Measurements from ENCODE around the gene HIGD1C.

DNA sequence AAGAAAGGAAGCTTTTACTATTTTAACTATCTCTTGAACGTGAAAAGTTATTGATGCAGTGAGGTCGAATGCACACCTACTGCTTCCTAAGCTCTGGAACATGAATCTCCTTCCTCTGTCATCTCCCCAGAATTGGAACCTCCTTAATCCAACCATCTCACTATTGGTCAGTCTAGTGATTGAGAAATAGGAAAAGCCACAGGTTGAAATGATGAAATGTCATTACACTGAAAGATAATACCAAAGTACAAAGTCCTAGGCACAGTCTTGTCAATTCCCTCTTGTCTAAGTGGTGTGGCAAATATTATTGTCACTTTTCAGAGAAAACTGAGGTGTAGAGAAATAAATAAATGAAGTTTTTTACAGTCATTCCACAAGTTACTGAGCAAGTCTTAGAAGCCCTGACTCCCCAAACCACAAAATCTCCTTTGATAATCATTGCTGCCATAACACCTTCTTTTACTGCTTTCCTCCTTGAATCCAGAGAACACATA is 19.5 kb upstream of the HIGD1C start:
- no peak for TF ChIP-seq CTCF (IDR thresholded peaks at IDR 0.05)
- no peak for TF ChIP-seq ZFX (IDR thresholded peaks at IDR 0.05; ENCODE audit: borderline replicate concordance)
